HEK293T (cell line): Measurements from ENCODE around the gene ATG7.
"Not testable (repeated sequence)": the region's sequence is repeated elsewhere in the genome, so short reads cannot be mapped to it uniquely, and the experiment has no call there.

ENCODE experiments used
- CTCF ChIA-PET: fragments of 350-600 bp; formaldehyde crosslinking; extraction: SDS; loops from one replicate; lab custom pipeline; 2021; ENCODE audit warnings: antibody characterized with exemption, inconsistent platforms; lab: Yijun Ruan, JAX
- POLR2A ChIA-PET: fragments of 350-600 bp; formaldehyde crosslinking; extraction: SDS; loops from one replicate; lab custom pipeline; 2020; ENCODE audit warnings: antibody characterized with exemption, inconsistent platforms; lab: Yijun Ruan, JAX
- DNase-seq: peaks from one replicate; pipeline ENCODE4 v3.0.0; 2012; ENCODE audit warnings: mixed read lengths; ENCODE audit errors: extremely low spot score
- ARNT ChIP-seq: fragments of 450-650 bp; IDR thresholded peaks from 2 replicates; pipeline ENCODE4 v1.6.1; 2017; ENCODE audit warnings: mild to moderate bottlenecking
- BHLHE40 ChIP-seq: fragments of 450-650 bp; IDR thresholded peaks from 2 replicates; pipeline ENCODE4 v1.6.1; 2016; ENCODE audit warnings: mild to moderate bottlenecking, moderate library complexity, borderline replicate concordance
- CTBP1 ChIP-seq: fragments of 450-650 bp; IDR thresholded peaks from 2 replicates; pipeline ENCODE4 v1.6.1; 2016; ENCODE audit warnings: borderline replicate concordance
- ELF4 ChIP-seq: fragments of 450-650 bp; IDR thresholded peaks from 2 replicates; pipeline ENCODE4 v1.6.1; 2017; ENCODE audit warnings: antibody characterized with exemption
- FOXA1 ChIP-seq: fragments of 450-650 bp; IDR thresholded peaks from 2 replicates; pipeline ENCODE4 v1.6.1; 2016; ENCODE audit warnings: mild to moderate bottlenecking
- FOXK2 ChIP-seq: fragments of 450-650 bp; IDR thresholded peaks from 2 replicates; pipeline ENCODE4 v1.6.1; 2016; ENCODE audit warnings: mild to moderate bottlenecking
- FOXM1 ChIP-seq: fragments of 450-650 bp; IDR thresholded peaks from 2 replicates; pipeline ENCODE4 v1.6.1; 2017; ENCODE audit warnings: mild to moderate bottlenecking, borderline replicate concordance
- HDGF ChIP-seq: fragments of 450-650 bp; IDR thresholded peaks from 2 replicates; pipeline ENCODE4 v1.6.1; 2017; ENCODE audit warnings: antibody characterized with exemption, borderline replicate concordance
- L3MBTL2 ChIP-seq: fragments of 450-650 bp; conservative IDR thresholded peaks from 2 replicates; pipeline ENCODE4 v1.6.1; 2016; ENCODE audit warnings: mild to moderate bottlenecking
- LEF1 ChIP-seq: fragments of 450-650 bp; IDR thresholded peaks from 2 replicates; pipeline ENCODE4 v1.6.1; 2017; ENCODE audit warnings: mild to moderate bottlenecking, borderline replicate concordance
- NFRKB ChIP-seq: fragments of 450-650 bp; IDR thresholded peaks from 2 replicates; pipeline ENCODE4 v1.6.1; 2016; ENCODE audit warnings: mild to moderate bottlenecking, moderate library complexity
- PKNOX1 ChIP-seq: fragments of 450-650 bp; IDR thresholded peaks from 2 replicates; pipeline ENCODE4 v1.6.1; 2016
- SP1 ChIP-seq: fragments of 450-650 bp; IDR thresholded peaks from 2 replicates; pipeline ENCODE4 v1.6.1; 2017
- SUZ12 ChIP-seq: fragments of 450-650 bp; IDR thresholded peaks from 2 replicates; pipeline ENCODE4 v1.6.1; 2016; ENCODE audit warnings: mild to moderate bottlenecking
- TARDBP ChIP-seq: fragments of 450-650 bp; IDR thresholded peaks from 2 replicates; pipeline ENCODE4 v1.6.1; 2016
- ZNF384 ChIP-seq: fragments of 450-650 bp; IDR thresholded peaks from 2 replicates; pipeline ENCODE4 v1.6.1; 2016

ATG7 gene

GRCh38 chr3:11510001-11510340 is 237.8 kb downstream of the ATG7 start:
- DNase-seq, result no peak
- ChIA-PET CTCF (interaction anchor here (0.6 kb wide), 1 partner anchor 90 kb away, joined by 4 read pairs; no protein-coding TSS in a partner anchor), POLR2A (interaction anchor here (1.2 kb wide), 1 partner anchor 137 kb away, joined by 4 read pairs; no protein-coding TSS in a partner anchor)
- TF ChIP-seq BHLHE40, result no peak
- TF ChIP-seq PKNOX1, result no peak
- no peak for TF ChIP-seq ELF4

- no peak for TF ChIP-seq L3MBTL2
- no peak for TF ChIP-seq ZNF384
- TF ChIP-seq FOXK2, result no peak
- no peak for TF ChIP-seq CTBP1
- no peak for TF ChIP-seq ARNT
- TF ChIP-seq SUZ12, result no peak
- TF ChIP-seq SP1, result no peak
- TF ChIP-seq LEF1, result no peak
- no peak for TF ChIP-seq NFRKB
- no peak for TF ChIP-seq ELF4
- no peak for TF ChIP-seq FOXM1
- TF ChIP-seq BHLHE40, result no peak
- TF ChIP-seq PKNOX1, result no peak
- TF ChIP-seq TARDBP, result no peak
- no peak for TF ChIP-seq HDGF
- TF ChIP-seq FOXA1, result no peak
- ChIA-PET POLR2A (no interaction called here), CTCF (no interaction called here)
- DNase-seq, result no peak
Measured at GRCh38 chr3:11510356-11510755, 238.2 kb downstream of the ATG7 start.

GRCh38 chr3:11511606-11512005 is 239.4 kb downstream of the ATG7 start:
- CTCF ChIA-PET, POLR2A ChIA-PET, DNase-seq: not testable (repeated sequence)

- DNase-seq, POLR2A ChIA-PET: not testable (repeated sequence)
- CTCF ChIA-PET, result interaction anchor here (1.1 kb wide), 1 partner anchor 134 kb away, joined by 3 read pairs; no protein-coding TSS in a partner anchor
Measured at GRCh38 chr3:11513125-11513816, 241.1 kb downstream of the ATG7 start.

DNA sequence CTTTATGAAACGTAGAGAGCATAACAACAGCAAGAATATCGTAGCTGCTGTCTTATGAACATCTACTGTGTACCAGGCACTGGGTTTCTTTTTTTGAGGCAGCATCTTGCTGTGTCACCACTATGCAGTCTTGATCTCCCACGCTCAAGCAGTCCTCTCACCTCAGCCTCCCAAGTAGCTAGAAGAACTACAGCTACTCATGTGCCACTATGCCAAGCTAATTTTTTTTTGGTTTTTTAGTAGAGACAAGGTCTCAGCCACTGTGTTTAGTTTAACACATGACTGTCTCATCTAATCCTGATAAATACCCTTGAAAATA is 241.6 kb downstream of the ATG7 start:
- no peak for TF ChIP-seq SUZ12
- TF ChIP-seq FOXM1, result no peak
- no peak for TF ChIP-seq TARDBP
- TF ChIP-seq ELF4, result no peak
- no peak for TF ChIP-seq BHLHE40
- TF ChIP-seq ARNT, result no peak
- no peak for TF ChIP-seq L3MBTL2
- TF ChIP-seq CTBP1, result no peak
- TF ChIP-seq SP1, result no peak
- no peak for TF ChIP-seq FOXK2
- no peak for TF ChIP-seq NFRKB
- TF ChIP-seq LEF1, result no peak
- no peak for TF ChIP-seq HDGF
- TF ChIP-seq PKNOX1, result no peak
- no peak for TF ChIP-seq FOXA1
- TF ChIP-seq ZNF384, result no peak
- DNase-seq, result no peak
- CTCF ChIA-PET, result interaction anchor here (1.1 kb wide), 1 partner anchor 134 kb away, joined by 3 read pairs; no protein-coding TSS in a partner anchor
- POLR2A ChIA-PET, result no interaction called here

DNA sequence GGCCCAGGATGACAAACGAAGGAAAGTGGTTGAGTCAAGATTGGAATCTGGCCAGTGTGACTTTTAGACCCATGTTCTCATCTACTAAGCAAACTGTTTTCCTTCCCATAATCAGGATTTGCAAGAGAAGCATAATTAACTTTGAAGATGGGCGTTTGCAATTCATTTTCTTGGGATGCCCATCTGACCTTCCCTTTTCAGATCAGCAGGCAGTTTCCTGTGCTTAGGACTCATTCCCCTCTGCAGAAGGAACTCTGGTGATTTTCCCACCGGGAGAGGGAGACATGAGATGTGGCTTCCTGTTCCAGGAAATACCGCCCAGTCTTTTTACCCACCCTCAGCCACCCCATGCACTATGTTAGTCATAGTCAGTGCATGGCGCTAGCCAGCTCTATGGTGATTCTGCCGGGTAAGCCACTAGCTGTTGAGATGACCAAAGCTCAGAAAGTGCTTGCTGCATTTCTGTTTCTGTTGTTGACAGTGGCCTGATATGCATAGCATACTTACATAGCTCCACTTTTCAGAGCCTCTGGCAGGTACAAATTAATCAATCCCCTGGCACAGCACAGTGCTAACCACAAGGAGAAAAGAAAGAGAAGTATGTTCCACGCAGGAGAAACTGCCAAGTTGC is 242.1 kb downstream of the ATG7 start:
- ChIA-PET CTCF (interaction anchor here (1.1 kb wide), 1 partner anchor 135 kb away, joined by 3 read pairs; no protein-coding TSS in a partner anchor), POLR2A (no interaction called here)
- DNase-seq, result no peak
- TF ChIP-seq ZNF384, result no peak
- no peak for TF ChIP-seq BHLHE40
- TF ChIP-seq L3MBTL2, result no peak
- TF ChIP-seq SP1, result no peak
- no peak for TF ChIP-seq TARDBP
- no peak for TF ChIP-seq CTBP1
- TF ChIP-seq LEF1, result no peak
- TF ChIP-seq NFRKB, result no peak
- no peak for TF ChIP-seq FOXA1
- TF ChIP-seq SUZ12, result no peak

GRCh38 chr3:11517601-11518000 is 245.4 kb downstream of the ATG7 start:
- ChIA-PET CTCF (no interaction called here), POLR2A (no interaction called here)
- TF ChIP-seq HDGF (no peak), CTBP1 (no peak), L3MBTL2 (no peak), ZNF384 (no peak), SUZ12 (no peak), FOXM1 (no peak), ARNT (no peak), PKNOX1 (no peak), NFRKB (no peak), TARDBP (no peak), FOXA1 (no peak), ELF4 (no peak), FOXK2 (no peak)
- no peak for DNase-seq
